B cell (primary cell): ENCODE measurements around the gene GALNT10. TPM values are rescaled to one million over a fixed set of nuclear protein-coding genes. Genes with fewer than 3 reads are reported as not detected.

Experiments
- ATAC-seq: fragments of 200-7000 bp; cut with Tn5 transposase; one replicate; pipeline ENCODE4 v1.10.0; 2021; ENCODE audit warnings: low read depth, mild to moderate bottlenecking, moderate number of reproducible peaks, moderate library complexity
- CTCF ChIA-PET: fragments of 350-600 bp; sonication (Branson Sonifier 250); formaldehyde crosslinking; loops from one replicate; lab custom pipeline; 2021; ENCODE audit warnings: antibody characterized with exemption, inconsistent platforms; lab: Charles Lee
- POLR2A ChIA-PET: fragments of 350-600 bp; sonication (Branson Sonifier 250); formaldehyde crosslinking; loops from one replicate; lab custom pipeline; 2021; ENCODE audit warnings: antibody characterized with exemption; lab: Charles Lee
- DNase-seq: peaks from one replicate; pipeline ENCODE4 v3.0.0; 2013
- H2AFZ ChIP-seq: 2 replicates; pipeline ENCODE4 v1.6.1; 2012; ENCODE audit warnings: mild to moderate bottlenecking, low read depth, low read length; ENCODE audit not compliant: insufficient read depth, poor library complexity, severe bottlenecking
- H3K27ac ChIP-seq, 2 donors: 1 replicate in 1 of 2; 2 replicates in 1 of 2; pipeline ENCODE4 v1.5.1; 2012 to 2013; ENCODE audit warnings: low read length in 2 of 2, mild to moderate bottlenecking in 2 of 2, moderate library complexity in 1 of 2
- H3K27me3 ChIP-seq, 4 experiments: fragments of 200-600 bp in 1 of 4; sonication (generic) in 1 of 4; replicated peaks in 1 of 4; 1 replicate in 2 of 4; 2 replicates in 2 of 4; pipeline versions ENCODE4 v1.6.1 to v1.7.0; 2013 to 2016; ENCODE audit warnings: low read length in 3 of 4, mild to moderate bottlenecking in 2 of 4, mixed read lengths in 1 of 4, moderate library complexity in 1 of 4; ENCODE audit not compliant: insufficient read depth in 4 of 4, control insufficient read depth in 3 of 4; ENCODE audit errors: control extremely low read depth in 1 of 4
- H3K36me3 ChIP-seq, 2 experiments: replicated peaks in 1 of 2; 1 replicate in 1 of 2; 2 replicates in 1 of 2; pipeline versions ENCODE4 v1.6.1 to v1.7.1; 2013; ENCODE audit warnings: low read length in 1 of 2; ENCODE audit not compliant: insufficient read depth in 2 of 2, control insufficient read depth in 1 of 2; ENCODE audit errors: control extremely low read depth in 1 of 2, extremely low read depth in 1 of 2
- H3K4me1 ChIP-seq, 2 donors: fragments of 200-600 bp in 1 of 2; sonication (generic) in 1 of 2; 1 replicate in 1 of 2; 2 replicates in 1 of 2; pipeline versions ENCODE4 v1.5.1 to v1.6.1; 2013 to 2017; ENCODE audit warnings: low read length in 2 of 2; ENCODE audit not compliant: control insufficient read depth in 2 of 2, insufficient read depth in 2 of 2
- H3K4me2 ChIP-seq: replicated peaks from 2 replicates; pipeline ENCODE3; 2012; ENCODE audit warnings: mild to moderate bottlenecking, low read depth, low read length; ENCODE audit not compliant: poor library complexity, severe bottlenecking
- H3K4me3 ChIP-seq, 5 experiments: fragments of 200-600 bp in 1 of 5; sonication (generic) in 1 of 5; 1 replicate in 3 of 5; 2 replicates in 2 of 5; pipeline versions ENCODE4 v1.5.1 to v1.7.0; 2011 to 2016; ENCODE audit warnings: low read length in 4 of 5, mild to moderate bottlenecking in 4 of 5, low read depth in 2 of 5, control low read depth in 1 of 5, moderate library complexity in 1 of 5; ENCODE audit not compliant: insufficient read depth in 1 of 5; ENCODE audit errors: control extremely low read depth in 1 of 5, extremely low read depth in 1 of 5
- H3K79me2 ChIP-seq: fragments of 200-600 bp; sonication (generic); one replicate; pipeline ENCODE4 v1.6.0; 2016; ENCODE audit warnings: low read length; ENCODE audit not compliant: control insufficient read depth, insufficient read depth
- H3K9ac ChIP-seq: fragments of 200-600 bp; sonication (generic); 2 replicates; pipeline ENCODE4 v1.6.1; 2017; ENCODE audit warnings: mild to moderate bottlenecking, low read length, moderate library complexity
- H3K9me3 ChIP-seq, 3 donors: one replicate each; pipeline versions ENCODE4 v1.6.1 to v1.7.1; 2013; ENCODE audit warnings: low read length in 2 of 3; ENCODE audit not compliant: control insufficient read depth in 2 of 3, insufficient read depth in 1 of 3; ENCODE audit errors: control extremely low read depth in 1 of 3
- H4K20me1 ChIP-seq: 2 replicates; pipeline ENCODE4 v1.6.0; 2012; ENCODE audit warnings: mild to moderate bottlenecking, low read length; ENCODE audit not compliant: insufficient read depth, control insufficient read depth, poor library complexity, severe bottlenecking
- H3K27ac Mint-ChIP-seq: one replicate; pipeline ENCODE4 v1.8.0; 2021; ENCODE audit warnings: mixed read lengths
- H3K27me3 Mint-ChIP-seq: one replicate; pipeline ENCODE4 v1.8.0; 2021; ENCODE audit warnings: mixed read lengths
- H3K4me1 Mint-ChIP-seq: one replicate; pipeline ENCODE4 v1.8.0; 2021; ENCODE audit warnings: mixed read lengths
- H3K4me3 Mint-ChIP-seq: one replicate; pipeline ENCODE4 v1.8.0; 2021; ENCODE audit warnings: mixed read lengths
- H3K9me3 Mint-ChIP-seq: one replicate; pipeline ENCODE4 v1.8.0; 2022; ENCODE audit warnings: mixed read lengths; ENCODE audit not compliant: insufficient read depth
- EZH2 ChIP-seq: IDR thresholded peaks from 2 replicates; pipeline ENCODE4 v1.6.1; 2012; ENCODE audit warnings: borderline replicate concordance, low read depth, mild to moderate bottlenecking, moderate library complexity, low read length; ENCODE audit not compliant: insufficient read depth, poor library complexity, severe bottlenecking
- WGBS: methylation state at CpG from one replicate; pipeline ENCODE4 v1.1.5; 2013; ENCODE audit warnings: missing lambda C conversion rate; ENCODE audit not compliant: insufficient coverage; 5-methylcytosine and 5-hydroxymethylcytosine counted together
- intact Hi-C: fragments of 100-400 bp; cut with micrococcal nuclease; formaldehyde crosslinking; loops from one replicate; pipeline ENCODE4 v1.10.0; 2022
- polyA plus RNA-seq: library from polyadenylated mRNA; depleted of rRNA; stranded (reverse); fragments of >200 nt; gene quantifications from 2 replicates; pipeline ENCODE4 v1.2.3, GENCODE V29; 2012
- total RNA-seq, 2 donors: library from RNA; stranded (reverse); fragments of 120-200 nt in 1 of 2; gene quantifications; 1 replicate in 1 of 2; 2 replicates in 1 of 2; pipeline versions ENCODE4 v1.2.3 to v1.2.4, GENCODE V29; 2013 to 2022
- TF ChIP-seq, protein P1 (sequence below): fragments of 200-600 bp; IDR thresholded peaks from one replicate; pipeline ENCODE4 v1.8.0; 2022; ENCODE audit warnings: antibody characterized with exemption, mild to moderate bottlenecking

GALNT10 gene
- total and polyA plus RNA-seq, 2 donors (not counting 1 experiment from before 2014, with no cell fraction given) = 27.7 to 42.8 TPM

- H3K79me2 ChIP-seq = peaks cover 83% of the 10 kb centered on the region
- intact Hi-C loops = no loop called here
- peaks cover 8 to 18% of the 10 kb centered on the region in 2 donors for H3K4me1 ChIP-seq
- peaks cover 0 to 50% of the 10 kb centered on the region in 2 experiments for H3K36me3 ChIP-seq
- POLR2A ChIA-PET = no interaction called here
- Mint-ChIP-seq H3K9me3 (no peaks in the 10 kb centered on the region), H3K27ac (no peak overlapping the region), H3K27me3 (no peaks in the 10 kb centered on the region), H3K4me3 (no peak overlapping the region), H3K4me1 (peaks cover 37% of the 10 kb centered on the region)
- no peaks in the 10 kb centered on the region for H3K27me3 ChIP-seq
- peaks cover 66% of the 10 kb centered on the region for H4K20me1 ChIP-seq
- H2AFZ ChIP-seq = no peak overlapping the region
- ATAC-seq = no peak
- WGBS = 92% methylated on average over 6 of the region's 6 CpGs
- H3K4me2 ChIP-seq = no peak overlapping the region
- DNase-seq = no peak
- no peak overlapping the region for H3K27ac ChIP-seq
- peaks cover 0 to 13% (median 5%) of the 10 kb centered on the region in 3 donors for H3K9me3 ChIP-seq
- CTCF ChIA-PET = interaction anchor here (1.3 to 1.5 kb wide), 2 partner anchors 17 to 198 kb away, joined by 3 to 5 read pairs; no protein-coding TSS in a partner anchor
- TF ChIP-seq EZH2 = no peak
- TF ChIP-seq, protein P1, sequence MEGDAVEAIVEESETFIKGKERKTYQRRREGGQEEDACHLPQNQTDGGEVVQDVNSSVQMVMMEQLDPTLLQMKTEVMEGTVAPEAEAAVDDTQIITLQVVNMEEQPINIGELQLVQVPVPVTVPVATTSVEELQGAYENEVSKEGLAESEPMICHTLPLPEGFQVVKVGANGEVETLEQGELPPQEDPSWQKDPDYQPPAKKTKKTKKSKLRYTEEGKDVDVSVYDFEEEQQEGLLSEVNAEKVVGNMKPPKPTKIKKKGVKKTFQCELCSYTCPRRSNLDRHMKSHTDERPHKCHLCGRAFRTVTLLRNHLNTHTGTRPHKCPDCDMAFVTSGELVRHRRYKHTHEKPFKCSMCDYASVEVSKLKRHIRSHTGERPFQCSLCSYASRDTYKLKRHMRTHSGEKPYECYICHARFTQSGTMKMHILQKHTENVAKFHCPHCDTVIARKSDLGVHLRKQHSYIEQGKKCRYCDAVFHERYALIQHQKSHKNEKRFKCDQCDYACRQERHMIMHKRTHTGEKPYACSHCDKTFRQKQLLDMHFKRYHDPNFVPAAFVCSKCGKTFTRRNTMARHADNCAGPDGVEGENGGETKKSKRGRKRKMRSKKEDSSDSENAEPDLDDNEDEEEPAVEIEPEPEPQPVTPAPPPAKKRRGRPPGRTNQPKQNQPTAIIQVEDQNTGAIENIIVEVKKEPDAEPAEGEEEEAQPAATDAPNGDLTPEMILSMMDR = no peak
- no peak overlapping the region for H3K4me3 ChIP-seq
- H3K9ac ChIP-seq = no peak overlapping the region
Measured at GRCh38 chr5:154206311-154206710, 15.8 kb downstream of the GALNT10 start.

- H3K4me3 Mint-ChIP-seq = no peak overlapping the region
- intact Hi-C loops = no loop called here
- CTCF ChIA-PET = interaction anchor here (0.6 to 1.3 kb wide), 2 partner anchors 18 kb away, joined by 3 read pairs; no protein-coding TSS in a partner anchor
Measured at GRCh38 chr5:154207204-154207603, 16.7 kb downstream of the GALNT10 start.

More at GRCh38 chr5:154207204-154207603, 16.7 kb downstream of the GALNT10 start:
- Histone ChIP-seq H3K4me3 (no peak overlapping the region), H3K36me3 (peaks cover 0 to 57% of the 10 kb centered on the region in 2 experiments), H3K9ac (no peak overlapping the region), H2AFZ (no peak overlapping the region), H3K9me3 (peaks cover 0 to 13% (median 5%) of the 10 kb centered on the region in 3 donors), H4K20me1 (peaks cover 64% of the 10 kb centered on the region), H3K27me3 (no peaks in the 10 kb centered on the region), H3K79me2 (peaks cover 80% of the 10 kb centered on the region), H3K4me1 (peaks cover 13 to 21% of the 10 kb centered on the region in 2 donors), H3K4me2 (no peak overlapping the region), H3K27ac (no peak overlapping the region)
- peaks cover 42% of the 10 kb centered on the region for H3K4me1 Mint-ChIP-seq
- H3K9me3 Mint-ChIP-seq = no peaks in the 10 kb centered on the region
- WGBS = 93% methylated on average over 4 of the region's 4 CpGs
- no peak overlapping the region for H3K27ac Mint-ChIP-seq
- no peaks in the 10 kb centered on the region for H3K27me3 Mint-ChIP-seq
- TF ChIP-seq EZH2 = no peak
- TF ChIP-seq, protein P1 = no peak
- POLR2A ChIA-PET = no interaction called here
- no peak for DNase-seq
- ATAC-seq = no peak
